Right lobe of liver (tissue), 4 donors: Measurements from ENCODE around the gene GORASP2.

Source experiments
- POLR2A ChIP-seq: fragments of 450-650 bp; IDR thresholded peaks from one replicate; pipeline ENCODE4 v1.6.1; 2017; ENCODE audit warnings: antibody characterized with exemption, mild to moderate bottlenecking
- TF ChIP-seq, protein P1 (sequence below), 4 donors: fragments of 200-600 bp in 3 of 4; fragments of 450-650 bp in 1 of 4; IDR thresholded peaks; one replicate each; pipeline versions ENCODE4 v1.5.1 to v1.8.0; 2016 to 2022; ENCODE audit warnings: antibody characterized with exemption in 4 of 4, mild to moderate bottlenecking in 2 of 4
- donor health status: DM: no; HTN: no; CAD: no.
- donor health status: DM: no; HTN: no; CAD: no.
- donor health status: DM: no; HTN: yes; CAD: no.

DNA sequence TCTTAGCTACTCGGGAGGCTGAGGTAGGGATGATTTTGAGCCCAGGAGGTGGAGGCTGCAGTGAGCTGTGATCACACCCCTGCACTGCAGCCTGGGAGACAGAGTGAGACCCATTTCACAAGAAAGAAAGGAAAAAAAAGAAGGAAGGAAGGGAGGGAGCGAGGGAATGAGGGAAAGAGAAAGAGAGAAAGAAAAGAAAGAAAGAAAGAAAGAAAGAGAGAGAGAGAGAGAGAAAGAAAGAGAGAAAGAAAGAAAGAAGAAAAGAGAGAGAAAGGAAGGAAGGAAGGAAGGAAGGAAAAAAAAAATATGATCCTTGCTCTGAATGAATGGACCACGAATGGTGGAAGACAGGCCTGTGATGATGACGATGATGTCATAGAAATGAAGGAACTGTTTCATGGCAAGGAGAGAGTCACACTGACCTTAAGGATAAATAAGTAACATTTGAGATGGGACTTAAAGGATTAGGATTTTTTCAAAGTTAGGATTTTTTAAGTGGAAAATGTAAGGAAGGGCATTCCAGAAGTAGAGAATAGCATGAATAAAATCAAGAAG lies 2.2 kb upstream of the GORASP2 start:
- TF ChIP-seq, protein P1, sequence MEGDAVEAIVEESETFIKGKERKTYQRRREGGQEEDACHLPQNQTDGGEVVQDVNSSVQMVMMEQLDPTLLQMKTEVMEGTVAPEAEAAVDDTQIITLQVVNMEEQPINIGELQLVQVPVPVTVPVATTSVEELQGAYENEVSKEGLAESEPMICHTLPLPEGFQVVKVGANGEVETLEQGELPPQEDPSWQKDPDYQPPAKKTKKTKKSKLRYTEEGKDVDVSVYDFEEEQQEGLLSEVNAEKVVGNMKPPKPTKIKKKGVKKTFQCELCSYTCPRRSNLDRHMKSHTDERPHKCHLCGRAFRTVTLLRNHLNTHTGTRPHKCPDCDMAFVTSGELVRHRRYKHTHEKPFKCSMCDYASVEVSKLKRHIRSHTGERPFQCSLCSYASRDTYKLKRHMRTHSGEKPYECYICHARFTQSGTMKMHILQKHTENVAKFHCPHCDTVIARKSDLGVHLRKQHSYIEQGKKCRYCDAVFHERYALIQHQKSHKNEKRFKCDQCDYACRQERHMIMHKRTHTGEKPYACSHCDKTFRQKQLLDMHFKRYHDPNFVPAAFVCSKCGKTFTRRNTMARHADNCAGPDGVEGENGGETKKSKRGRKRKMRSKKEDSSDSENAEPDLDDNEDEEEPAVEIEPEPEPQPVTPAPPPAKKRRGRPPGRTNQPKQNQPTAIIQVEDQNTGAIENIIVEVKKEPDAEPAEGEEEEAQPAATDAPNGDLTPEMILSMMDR (IDR thresholded peaks at IDR 0.05) = no peak
- no peak for TF ChIP-seq POLR2A
